Esophagus squamous epithelium (tissue), 4 donors: ENCODE results near the gene LYAR.

Source experiments
- POLR2A ChIP-seq, 4 donors: fragments of 450-650 bp; IDR thresholded peaks; one replicate each; pipeline ENCODE4 v1.6.1; 2017; ENCODE audit warnings: antibody characterized with exemption in 4 of 4, mild to moderate bottlenecking in 4 of 4, moderate library complexity in 3 of 4
- TF ChIP-seq, protein P1 (sequence below), 6 experiments: fragments of 450-650 bp in 4 of 6; fragments of 200-600 bp in 2 of 6; sonication (generic) in 2 of 6; IDR thresholded peaks; one replicate each; pipeline ENCODE4 v1.5.1; 2016 to 2019; ENCODE audit warnings: antibody characterized with exemption in 6 of 6, mild to moderate bottlenecking in 4 of 6, moderate library complexity in 4 of 6

- TF ChIP-seq, protein P1, sequence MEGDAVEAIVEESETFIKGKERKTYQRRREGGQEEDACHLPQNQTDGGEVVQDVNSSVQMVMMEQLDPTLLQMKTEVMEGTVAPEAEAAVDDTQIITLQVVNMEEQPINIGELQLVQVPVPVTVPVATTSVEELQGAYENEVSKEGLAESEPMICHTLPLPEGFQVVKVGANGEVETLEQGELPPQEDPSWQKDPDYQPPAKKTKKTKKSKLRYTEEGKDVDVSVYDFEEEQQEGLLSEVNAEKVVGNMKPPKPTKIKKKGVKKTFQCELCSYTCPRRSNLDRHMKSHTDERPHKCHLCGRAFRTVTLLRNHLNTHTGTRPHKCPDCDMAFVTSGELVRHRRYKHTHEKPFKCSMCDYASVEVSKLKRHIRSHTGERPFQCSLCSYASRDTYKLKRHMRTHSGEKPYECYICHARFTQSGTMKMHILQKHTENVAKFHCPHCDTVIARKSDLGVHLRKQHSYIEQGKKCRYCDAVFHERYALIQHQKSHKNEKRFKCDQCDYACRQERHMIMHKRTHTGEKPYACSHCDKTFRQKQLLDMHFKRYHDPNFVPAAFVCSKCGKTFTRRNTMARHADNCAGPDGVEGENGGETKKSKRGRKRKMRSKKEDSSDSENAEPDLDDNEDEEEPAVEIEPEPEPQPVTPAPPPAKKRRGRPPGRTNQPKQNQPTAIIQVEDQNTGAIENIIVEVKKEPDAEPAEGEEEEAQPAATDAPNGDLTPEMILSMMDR (IDR thresholded peaks at IDR 0.05), result no peak
- no peak for TF ChIP-seq POLR2A (IDR thresholded peaks at IDR 0.05)
These were observed 56.3 kb downstream of the LYAR start for GRCh38 chr4:4233610-4234009.
